Measurements from ENCODE around the gene CDK17.

DNA sequence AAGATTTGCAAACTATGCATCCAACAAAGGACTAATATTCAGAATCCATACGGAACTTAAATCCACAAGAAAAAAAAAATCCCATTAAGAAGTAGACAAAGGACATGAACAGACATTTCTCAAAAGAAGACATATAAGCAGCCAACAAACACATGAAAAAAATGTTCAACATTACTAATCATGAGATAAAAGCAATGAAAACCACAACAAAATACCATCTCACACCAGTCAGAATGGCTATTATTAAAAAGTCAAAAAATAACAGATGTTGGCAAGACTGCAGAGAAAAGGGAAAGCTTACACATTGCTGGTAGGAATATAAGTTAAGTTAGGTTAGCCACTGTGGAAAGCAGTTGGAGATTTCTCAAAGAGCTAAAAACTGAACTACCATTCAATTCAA is 16.2 kb downstream of the CDK17 start:
- TF ChIP-seq CTCF (IDR thresholded peaks at IDR 0.05) (no peak), POLR2AphosphoS5 (IDR thresholded peaks at IDR 0.05) (no peak), POLR2A (IDR thresholded peaks at IDR 0.05) (no peak), EP300 (IDR thresholded peaks at IDR 0.05) (no peak)
